HEK293 (cell line): ENCODE results near the gene RCL1.

ENCODE experiments used
- CTCF ChIA-PET: fragments of 350-600 bp; formaldehyde crosslinking; extraction: SDS; loops from one replicate; lab custom pipeline; 2021; ENCODE audit warnings: antibody characterized with exemption; lab: Yijun Ruan, JAX
- POLR2A ChIA-PET: fragments of 300-600 bp; formaldehyde crosslinking; extraction: SDS; loops from one replicate; lab custom pipeline; 2020; ENCODE audit warnings: antibody characterized with exemption, inconsistent platforms; lab: Yijun Ruan, JAX
- H3K27ac ChIP-seq: fragments of 200-500 bp; sonication (Bioruptor generic); 2 replicates; pipeline ENCODE4 v1.5.1; 2014; ENCODE audit warnings: low read depth, low read length, control low read depth, inconsistent platforms; ENCODE audit errors: extremely low read depth
- H3K36me3 ChIP-seq, 2 experiments: fragments of 200-500 bp in 1 of 2; sonication (Bioruptor generic) in 1 of 2; 1 replicate in 1 of 2; 2 replicates in 1 of 2; pipeline ENCODE4 v1.5.1; 2014 to 2017; ENCODE audit warnings: inconsistent platforms in 2 of 2, low read length in 2 of 2; ENCODE audit not compliant: control insufficient read depth in 2 of 2, insufficient read depth in 1 of 2
- H3K4me1 ChIP-seq: fragments of 200-500 bp; sonication (Bioruptor generic); 2 replicates; pipeline ENCODE4 v1.5.1; 2014; ENCODE audit warnings: mild to moderate bottlenecking, low read length, inconsistent platforms; ENCODE audit not compliant: control insufficient read depth, insufficient read depth
- H3K4me3 ChIP-seq: 2 replicates; pipeline ENCODE4 v1.5.1; 2011; ENCODE audit warnings: low read depth, mild to moderate bottlenecking, control low read depth, low read length, moderate library complexity
- H3K9me3 ChIP-seq: fragments of 200-500 bp; sonication (Bioruptor generic); 2 replicates; pipeline ENCODE4 v1.5.1; 2014; ENCODE audit warnings: low read depth, low read length, inconsistent platforms; ENCODE audit not compliant: control insufficient read depth, insufficient read depth
- HOXA7 ChIP-seq: sonication (generic); formaldehyde crosslinking; IDR thresholded peaks from 2 replicates; pipeline ENCODE4 v1.8.1; 2022; ENCODE audit warnings: missing genetic modification reagents, borderline replicate concordance
- PRDM1 ChIP-seq: fragments of 450-650 bp; formaldehyde crosslinking; IDR thresholded peaks from 2 replicates; pipeline ENCODE4; 2016; ENCODE audit warnings: missing biosample characterization, missing genetic modification characterization
- SETDB1 ChIP-seq: IDR thresholded peaks from one replicate; pipeline ENCODE4 v1.6.1; 2017; ENCODE audit warnings: mild to moderate bottlenecking, low read length, moderate library complexity, mixed read lengths; ENCODE audit not compliant: insufficient read length
- ZBTB1 ChIP-seq: fragments of 450-650 bp; formaldehyde crosslinking; IDR thresholded peaks from 2 replicates; pipeline ENCODE4 v1.5.1; 2016; ENCODE audit warnings: missing biosample characterization, missing genetic modification characterization
- ZBTB20 ChIP-seq: fragments of 450-650 bp; formaldehyde crosslinking; IDR thresholded peaks from 2 replicates; pipeline ENCODE4 v1.5.1; 2016; ENCODE audit warnings: missing biosample characterization, missing genetic modification characterization
- ZFP37 ChIP-seq: fragments of 450-650 bp; formaldehyde crosslinking; IDR thresholded peaks from 2 replicates; pipeline ENCODE4 v1.5.1; 2016; ENCODE audit warnings: missing biosample characterization, missing genetic modification characterization
- ZNF184 ChIP-seq: fragments of 450-650 bp; IDR thresholded peaks from 2 replicates; pipeline ENCODE4 v1.5.1; 2018; ENCODE audit warnings: missing biosample characterization, mild to moderate bottlenecking, missing genetic modification characterization
- ZNF266 ChIP-seq: fragments of 450-650 bp; formaldehyde crosslinking; IDR thresholded peaks from 2 replicates; pipeline ENCODE4 v1.5.1; 2016; ENCODE audit warnings: missing biosample characterization, missing genetic modification characterization, low read depth
- ZNF335 ChIP-seq: fragments of 450-650 bp; formaldehyde crosslinking; conservative IDR thresholded peaks from 2 replicates; pipeline ENCODE4 v1.5.1; 2016; ENCODE audit warnings: missing biosample characterization, missing genetic modification characterization
- ZNF341 ChIP-seq: fragments of 450-650 bp; formaldehyde crosslinking; IDR thresholded peaks from 2 replicates; pipeline ENCODE4; 2016; ENCODE audit warnings: low read depth, missing biosample characterization, missing genetic modification characterization
- ZNF433 ChIP-seq: fragments of 450-650 bp; formaldehyde crosslinking; IDR thresholded peaks from 2 replicates; pipeline ENCODE4 v1.5.1; 2016; ENCODE audit warnings: missing biosample characterization, missing genetic modification characterization, low read depth
- ZNF654 ChIP-seq: fragments of 450-650 bp; formaldehyde crosslinking; IDR thresholded peaks from 2 replicates; pipeline ENCODE4 v1.5.1; 2016; ENCODE audit warnings: low read depth, missing biosample characterization, missing genetic modification characterization
- ZNF677 ChIP-seq: fragments of 450-650 bp; IDR thresholded peaks from 2 replicates; pipeline ENCODE4 v1.5.0; 2018; ENCODE audit warnings: missing biosample characterization, mild to moderate bottlenecking, missing genetic modification characterization, moderate library complexity
- ZNF747 ChIP-seq: fragments of 450-650 bp; formaldehyde crosslinking; IDR thresholded peaks from 2 replicates; pipeline ENCODE4 v1.5.1; 2016; ENCODE audit warnings: missing biosample characterization, missing genetic modification characterization
- ZSCAN5A ChIP-seq: fragments of 450-650 bp; formaldehyde crosslinking; IDR thresholded peaks from 2 replicates; pipeline ENCODE4 v1.5.1; 2016; ENCODE audit warnings: missing biosample characterization, missing genetic modification characterization
- TF ChIP-seq, protein P1 (sequence below): fragments of 450-650 bp; formaldehyde crosslinking; IDR thresholded peaks from 2 replicates; pipeline ENCODE4 v1.5.1; 2016; ENCODE audit warnings: missing biosample characterization, missing genetic modification characterization, borderline replicate concordance
- TF ChIP-seq, protein P2 (sequence below): fragments of 450-650 bp; formaldehyde crosslinking; IDR thresholded peaks from 2 replicates; pipeline ENCODE4 v1.5.1; 2016; ENCODE audit warnings: missing biosample characterization, missing genetic modification characterization
- TF ChIP-seq, protein P3 (sequence below): fragments of 450-650 bp; formaldehyde crosslinking; IDR thresholded peaks from 2 replicates; pipeline ENCODE4 v1.5.1; 2016; ENCODE audit warnings: missing biosample characterization, missing genetic modification characterization

The RCL1 gene

DNA sequence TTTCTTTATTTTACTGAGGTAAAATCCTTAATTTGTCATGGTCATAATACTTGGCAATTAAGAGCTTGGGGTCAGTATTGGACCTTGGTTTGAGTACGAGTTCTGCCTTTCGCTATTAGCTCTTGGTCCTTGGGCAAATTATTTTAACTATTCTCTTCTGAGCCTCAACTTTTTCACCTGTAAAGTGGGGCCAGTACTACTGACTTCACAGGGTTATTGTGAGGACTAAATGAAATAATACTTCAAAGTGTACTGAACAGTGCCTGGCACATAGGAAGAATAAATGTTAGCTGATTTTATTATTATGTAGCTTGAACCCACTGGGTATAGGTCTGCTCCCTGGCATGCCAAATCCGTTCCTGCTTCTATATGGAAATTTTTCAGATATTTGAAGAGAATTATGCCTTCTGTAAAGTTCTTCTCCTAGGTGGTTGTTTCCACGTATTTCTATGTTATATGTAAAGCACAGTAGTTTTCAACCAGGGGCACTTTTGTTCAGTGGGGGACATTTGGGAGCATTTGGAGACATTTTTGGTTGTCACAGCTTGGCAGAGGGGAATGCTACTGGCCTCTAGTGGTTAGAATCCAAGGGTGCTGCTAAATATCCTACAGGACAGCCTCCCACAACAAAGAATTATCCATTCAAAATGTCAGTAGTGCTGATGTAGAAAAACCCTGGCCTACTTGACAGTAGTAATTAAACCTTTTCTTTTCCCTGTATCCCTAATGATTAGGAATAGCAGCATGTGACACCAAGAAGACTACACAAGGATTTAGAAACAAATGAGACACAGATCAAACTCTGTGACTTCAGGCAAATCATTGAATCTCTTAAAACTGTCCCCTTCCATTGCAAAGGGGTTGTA lies 4.5 kb downstream of the RCL1 start:
- POLR2A ChIA-PET, result no interaction called here

GRCh38 chr9:4797854-4798150 lies 5.1 kb downstream of the RCL1 start:
- CTCF ChIA-PET, result interaction anchor here (1.0 to 2.2 kb wide), 6 partner anchors 10 to 190 kb away, joined by 3 to 15 read pairs (median 4); no protein-coding TSS in a partner anchor
- H3K4me1 ChIP-seq, result no peaks in the 10 kb centered on the region
- H3K27ac ChIP-seq, result no peak overlapping the region
- TF ChIP-seq PRDM1 (no peak), ZNF433 (tag by site-specific recombination) (no peak), ZNF335 (peak; percentile 66; the same call in 1 of the 2 replicates), ZNF677 (tag by site-specific recombination) (no peak)
- H3K36me3 ChIP-seq, result no peaks in the 10 kb centered on the region
- H3K4me3 ChIP-seq, result no peak overlapping the region
- no peaks in the 10 kb centered on the region for H3K9me3 ChIP-seq
- POLR2A ChIA-PET, result no interaction called here

More for the DNA sequence above, 4.5 kb downstream of the RCL1 start:
- no peak overlapping the region for H3K4me3 ChIP-seq
- CTCF ChIA-PET, result interaction anchor here (0.5 to 2.2 kb wide), 24 partner anchors 8 to 1890 kb away, joined by 3 to 15 read pairs (median 4); no protein-coding TSS in a partner anchor
- no peaks in the 10 kb centered on the region for H3K9me3 ChIP-seq
- TF ChIP-seq ZNF747 (tag by site-specific recombination) (no peak), ZNF184 (tag by site-specific recombination) (no peak), SETDB1 (peak; percentile 79), ZNF266 (no peak), ZSCAN5A (tag by site-specific recombination) (no peak), ZBTB1 (tag by site-specific recombination) (no peak), ZFP37 (no peak), ZNF654 (tag by site-specific recombination) (peak; percentile 23; the same call in 1 of the 2 replicates), ZBTB20 (no peak)
- TF ChIP-seq, protein P1, sequence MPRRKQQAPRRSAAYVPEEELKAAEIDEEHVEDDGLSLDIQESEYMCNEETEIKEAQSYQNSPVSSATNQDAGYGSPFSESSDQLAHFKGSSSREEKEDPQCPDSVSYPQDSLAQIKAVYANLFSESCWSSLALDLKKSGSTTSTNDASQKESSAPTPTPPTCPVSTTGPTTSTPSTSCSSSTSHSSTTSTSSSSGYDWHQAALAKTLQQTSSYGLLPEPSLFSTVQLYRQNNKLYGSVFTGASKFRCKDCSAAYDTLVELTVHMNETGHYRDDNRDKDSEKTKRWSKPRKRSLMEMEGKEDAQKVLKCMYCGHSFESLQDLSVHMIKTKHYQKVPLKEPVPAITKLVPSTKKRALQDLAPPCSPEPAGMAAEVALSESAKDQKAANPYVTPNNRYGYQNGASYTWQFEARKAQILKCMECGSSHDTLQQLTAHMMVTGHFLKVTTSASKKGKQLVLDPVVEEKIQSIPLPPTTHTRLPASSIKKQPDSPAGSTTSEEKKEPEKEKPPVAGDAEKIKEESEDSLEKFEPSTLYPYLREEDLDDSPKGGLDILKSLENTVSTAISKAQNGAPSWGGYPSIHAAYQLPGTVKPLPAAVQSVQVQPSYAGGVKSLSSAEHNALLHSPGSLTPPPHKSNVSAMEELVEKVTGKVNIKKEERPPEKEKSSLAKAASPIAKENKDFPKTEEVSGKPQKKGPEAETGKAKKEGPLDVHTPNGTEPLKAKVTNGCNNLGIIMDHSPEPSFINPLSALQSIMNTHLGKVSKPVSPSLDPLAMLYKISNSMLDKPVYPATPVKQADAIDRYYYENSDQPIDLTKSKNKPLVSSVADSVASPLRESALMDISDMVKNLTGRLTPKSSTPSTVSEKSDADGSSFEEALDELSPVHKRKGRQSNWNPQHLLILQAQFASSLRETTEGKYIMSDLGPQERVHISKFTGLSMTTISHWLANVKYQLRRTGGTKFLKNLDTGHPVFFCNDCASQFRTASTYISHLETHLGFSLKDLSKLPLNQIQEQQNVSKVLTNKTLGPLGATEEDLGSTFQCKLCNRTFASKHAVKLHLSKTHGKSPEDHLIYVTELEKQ (tag by site-specific recombination), result no peak
- no peaks in the 10 kb centered on the region for H3K36me3 ChIP-seq
- H3K4me1 ChIP-seq, result no peaks in the 10 kb centered on the region
- no peak overlapping the region for H3K27ac ChIP-seq

DNA sequence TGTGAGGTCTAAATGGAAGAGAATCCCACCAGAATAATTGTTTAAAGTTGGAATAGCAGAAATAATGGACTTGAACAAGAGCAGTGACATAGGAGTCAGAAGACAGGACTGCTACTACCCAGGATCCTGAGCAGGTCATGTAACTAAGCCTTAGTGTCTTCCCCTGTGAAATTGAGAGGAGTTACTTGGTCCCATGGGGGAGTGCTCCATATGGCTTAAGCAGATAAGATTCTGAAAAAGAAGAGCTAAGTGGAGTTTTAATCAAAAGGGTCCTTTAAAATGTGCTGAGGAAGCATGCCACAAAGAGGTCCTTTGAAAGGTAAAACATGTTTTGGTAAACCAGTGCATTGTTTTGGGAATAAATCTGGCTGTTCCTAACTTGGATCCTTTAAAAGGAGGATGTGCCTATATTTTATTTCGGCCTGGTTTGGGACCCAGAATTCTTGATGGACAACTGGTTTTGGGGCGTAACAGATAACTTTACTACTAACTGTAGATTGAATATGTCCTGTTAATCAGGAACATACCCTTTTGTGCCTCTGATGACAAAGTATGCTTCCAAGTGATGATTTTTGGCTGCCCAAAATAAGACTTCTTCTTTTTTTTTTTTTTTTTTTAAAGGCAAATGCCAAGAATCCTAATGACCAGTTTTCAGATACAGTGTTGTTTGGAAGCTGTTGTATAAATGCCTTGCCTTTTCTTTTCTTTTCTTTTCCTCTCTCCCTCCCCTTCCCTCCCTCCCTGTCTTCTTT lies 5.7 kb downstream of the RCL1 start:
- ChIA-PET POLR2A (interaction anchor here (0.6 kb wide), 1 partner anchor 33 kb away, joined by 3 read pairs; no protein-coding TSS in a partner anchor), CTCF (interaction anchor here (1.0 to 2.2 kb wide), 6 partner anchors 10 to 190 kb away, joined by 3 to 15 read pairs (median 4); no protein-coding TSS in a partner anchor)
- Histone ChIP-seq H3K4me1 (no peaks in the 10 kb centered on the region), H3K9me3 (no peaks in the 10 kb centered on the region), H3K4me3 (no peak overlapping the region), H3K27ac (no peak overlapping the region), H3K36me3 (no peaks in the 10 kb centered on the region)
- no peak for TF ChIP-seq ZNF341
- TF ChIP-seq ZNF335, result 0 out of 2 replicates have a peak, but pooled peaks have one; percentile 48
- no peak for TF ChIP-seq HOXA7 (CRISPR knock-in tag)
- TF ChIP-seq, protein P2, sequence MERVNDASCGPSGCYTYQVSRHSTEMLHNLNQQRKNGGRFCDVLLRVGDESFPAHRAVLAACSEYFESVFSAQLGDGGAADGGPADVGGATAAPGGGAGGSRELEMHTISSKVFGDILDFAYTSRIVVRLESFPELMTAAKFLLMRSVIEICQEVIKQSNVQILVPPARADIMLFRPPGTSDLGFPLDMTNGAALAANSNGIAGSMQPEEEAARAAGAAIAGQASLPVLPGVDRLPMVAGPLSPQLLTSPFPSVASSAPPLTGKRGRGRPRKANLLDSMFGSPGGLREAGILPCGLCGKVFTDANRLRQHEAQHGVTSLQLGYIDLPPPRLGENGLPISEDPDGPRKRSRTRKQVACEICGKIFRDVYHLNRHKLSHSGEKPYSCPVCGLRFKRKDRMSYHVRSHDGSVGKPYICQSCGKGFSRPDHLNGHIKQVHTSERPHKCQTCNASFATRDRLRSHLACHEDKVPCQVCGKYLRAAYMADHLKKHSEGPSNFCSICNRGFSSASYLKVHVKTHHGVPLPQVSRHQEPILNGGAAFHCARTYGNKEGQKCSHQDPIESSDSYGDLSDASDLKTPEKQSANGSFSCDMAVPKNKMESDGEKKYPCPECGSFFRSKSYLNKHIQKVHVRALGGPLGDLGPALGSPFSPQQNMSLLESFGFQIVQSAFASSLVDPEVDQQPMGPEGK (tag by site-specific recombination), result no peak
- TF ChIP-seq, protein P3, sequence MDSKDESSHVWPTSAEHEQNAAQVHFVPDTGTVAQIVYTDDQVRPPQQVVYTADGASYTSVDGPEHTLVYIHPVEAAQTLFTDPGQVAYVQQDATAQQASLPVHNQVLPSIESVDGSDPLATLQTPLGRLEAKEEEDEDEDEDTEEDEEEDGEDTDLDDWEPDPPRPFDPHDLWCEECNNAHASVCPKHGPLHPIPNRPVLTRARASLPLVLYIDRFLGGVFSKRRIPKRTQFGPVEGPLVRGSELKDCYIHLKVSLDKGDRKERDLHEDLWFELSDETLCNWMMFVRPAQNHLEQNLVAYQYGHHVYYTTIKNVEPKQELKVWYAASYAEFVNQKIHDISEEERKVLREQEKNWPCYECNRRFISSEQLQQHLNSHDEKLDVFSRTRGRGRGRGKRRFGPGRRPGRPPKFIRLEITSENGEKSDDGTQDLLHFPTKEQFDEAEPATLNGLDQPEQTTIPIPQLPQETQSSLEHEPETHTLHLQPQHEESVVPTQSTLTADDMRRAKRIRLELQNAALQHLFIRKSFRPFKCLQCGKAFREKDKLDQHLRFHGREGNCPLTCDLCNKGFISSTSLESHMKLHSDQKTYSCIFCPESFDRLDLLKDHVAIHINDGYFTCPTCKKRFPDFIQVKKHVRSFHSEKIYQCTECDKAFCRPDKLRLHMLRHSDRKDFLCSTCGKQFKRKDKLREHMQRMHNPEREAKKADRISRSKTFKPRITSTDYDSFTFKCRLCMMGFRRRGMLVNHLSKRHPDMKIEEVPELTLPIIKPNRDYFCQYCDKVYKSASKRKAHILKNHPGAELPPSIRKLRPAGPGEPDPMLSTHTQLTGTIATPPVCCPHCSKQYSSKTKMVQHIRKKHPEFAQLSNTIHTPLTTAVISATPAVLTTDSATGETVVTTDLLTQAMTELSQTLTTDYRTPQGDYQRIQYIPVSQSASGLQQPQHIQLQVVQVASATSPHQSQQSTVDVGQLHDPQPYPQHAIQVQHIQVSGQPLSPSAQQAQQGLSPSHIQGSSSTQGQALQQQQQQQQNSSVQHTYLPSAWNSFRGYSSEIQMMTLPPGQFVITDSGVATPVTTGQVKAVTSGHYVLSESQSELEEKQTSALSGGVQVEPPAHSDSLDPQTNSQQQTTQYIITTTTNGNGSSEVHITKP (tag by site-specific recombination), result peak; percentile 48
